DMS79 (cell line): Measurements from ENCODE around the gene PLXDC2.
"Not testable (repeated sequence)": the region's sequence is repeated elsewhere in the genome, so short reads cannot be mapped to it uniquely, and the experiment has no call there.

Source experiments
- DNase-seq: peaks from one replicate; lab custom pipeline; 2025; lab: John Stamatoyannopoulos, UW

The PLXDC2 gene

DNA sequence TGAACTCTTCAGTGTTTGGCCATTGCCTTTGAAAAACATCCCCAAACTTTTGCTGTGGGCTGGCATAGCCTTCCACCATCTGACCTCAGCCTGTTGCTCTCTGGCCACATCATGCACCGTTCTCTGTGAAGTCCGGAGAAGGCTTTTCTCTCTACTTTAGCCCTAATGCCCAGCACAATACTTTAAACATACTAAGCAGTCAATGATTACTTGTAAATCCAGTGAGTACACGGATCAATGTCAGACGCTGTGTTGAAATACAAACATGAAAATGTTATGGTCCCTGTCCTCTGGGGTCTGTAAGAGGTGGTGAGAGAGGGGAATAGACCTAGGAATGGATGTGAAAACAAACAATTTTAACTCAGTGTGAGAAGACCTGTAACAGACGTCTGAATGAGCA, 297.9 kb downstream of the PLXDC2 start:
- DNase-seq: no peak

DNA sequence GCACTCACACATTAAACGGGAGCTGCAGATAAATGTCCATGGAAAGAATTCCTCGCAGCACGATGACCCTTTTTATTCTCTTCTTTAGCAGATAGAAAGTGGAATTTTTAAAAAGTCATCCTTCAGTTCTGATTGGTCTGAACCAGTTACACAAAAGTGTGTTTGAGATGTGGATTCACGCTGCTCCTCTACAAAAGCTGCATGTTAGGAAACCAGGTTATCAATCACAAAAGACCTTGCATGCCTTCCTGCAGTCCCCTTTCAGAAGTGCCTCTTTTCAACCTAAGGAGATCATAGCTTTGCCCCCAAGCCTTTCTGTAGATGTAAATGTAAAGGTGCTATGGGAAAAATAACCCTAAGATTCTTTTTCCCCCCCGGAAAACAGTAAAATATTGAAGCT, 299.7 kb downstream of the PLXDC2 start:
- no peak for DNase-seq

DNA sequence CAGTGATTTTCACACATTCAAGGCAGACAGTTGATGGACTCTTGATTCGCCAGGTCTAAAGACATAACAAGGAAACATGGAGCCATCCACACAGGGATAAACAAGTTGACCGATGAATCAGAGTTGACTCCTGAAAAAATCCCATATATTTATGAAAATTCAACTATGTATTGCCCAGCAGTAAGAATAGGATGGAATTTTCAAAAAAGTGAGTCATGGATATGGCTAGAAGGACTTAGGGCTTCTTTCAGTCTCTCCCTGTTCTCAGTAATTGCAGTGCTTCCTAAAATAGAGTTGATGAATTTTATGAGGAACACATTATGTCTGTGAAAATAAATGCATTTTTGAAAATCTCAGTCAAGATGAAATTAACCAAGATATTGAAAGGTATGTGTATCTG, 301.2 kb downstream of the PLXDC2 start:
- DNase-seq: no peak

DNA sequence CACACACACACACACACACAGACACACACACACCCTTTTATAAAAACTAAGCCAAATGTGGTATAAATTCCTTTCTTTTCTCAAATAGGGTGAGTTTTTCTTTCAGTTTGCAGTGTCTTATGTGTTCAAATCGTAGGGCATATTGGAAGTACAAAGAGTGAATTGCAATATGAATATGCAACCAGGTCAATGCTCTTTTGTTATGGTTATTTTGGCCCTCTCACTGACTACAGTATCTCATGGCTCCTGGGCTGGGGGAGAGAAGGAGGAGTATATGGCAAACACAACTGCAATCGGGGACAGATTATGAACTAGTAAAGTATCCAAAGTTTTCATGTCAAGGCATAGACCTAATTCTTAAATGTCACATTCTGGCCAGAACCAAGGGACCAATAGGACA, 301.9 kb downstream of the PLXDC2 start:
- no peak for DNase-seq

DNA sequence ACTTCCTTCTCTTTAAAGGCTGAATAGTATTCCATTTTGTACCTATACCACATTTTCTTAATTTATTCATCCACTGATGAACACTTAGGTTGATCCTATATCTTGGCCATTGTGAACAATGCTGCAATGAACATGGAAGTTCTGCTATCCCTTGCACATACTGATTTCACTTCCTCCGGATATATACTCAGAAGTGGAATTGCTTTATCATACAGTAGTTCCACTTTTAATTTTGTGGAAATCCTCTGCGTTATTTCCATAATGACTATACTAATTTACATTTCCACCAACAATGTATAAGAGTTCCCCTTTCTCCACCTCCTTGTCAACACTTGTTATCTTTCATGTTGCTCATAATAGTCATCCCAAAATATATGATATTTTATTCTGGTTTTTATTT, 312.6 kb downstream of the PLXDC2 start:
- no peak for DNase-seq

DNA sequence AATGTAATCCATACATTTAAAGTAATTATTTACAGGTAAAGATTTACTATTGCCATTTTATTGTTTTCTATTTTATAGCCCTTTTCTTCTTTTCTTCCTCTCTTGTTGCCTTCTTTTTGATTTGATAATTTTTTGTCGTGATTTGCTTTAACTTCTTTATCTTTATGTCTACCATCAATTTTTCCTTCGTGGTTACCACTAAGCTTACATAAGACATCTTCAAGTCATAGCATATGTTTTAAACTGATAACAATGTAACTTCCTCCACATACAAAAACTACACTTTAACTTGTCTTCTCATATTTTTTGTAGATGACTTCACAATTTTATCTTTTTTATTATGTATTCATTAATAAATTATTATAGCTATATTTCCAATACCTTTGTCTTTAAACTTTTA, 316.6 kb downstream of the PLXDC2 start:
- no peak for DNase-seq

DNA sequence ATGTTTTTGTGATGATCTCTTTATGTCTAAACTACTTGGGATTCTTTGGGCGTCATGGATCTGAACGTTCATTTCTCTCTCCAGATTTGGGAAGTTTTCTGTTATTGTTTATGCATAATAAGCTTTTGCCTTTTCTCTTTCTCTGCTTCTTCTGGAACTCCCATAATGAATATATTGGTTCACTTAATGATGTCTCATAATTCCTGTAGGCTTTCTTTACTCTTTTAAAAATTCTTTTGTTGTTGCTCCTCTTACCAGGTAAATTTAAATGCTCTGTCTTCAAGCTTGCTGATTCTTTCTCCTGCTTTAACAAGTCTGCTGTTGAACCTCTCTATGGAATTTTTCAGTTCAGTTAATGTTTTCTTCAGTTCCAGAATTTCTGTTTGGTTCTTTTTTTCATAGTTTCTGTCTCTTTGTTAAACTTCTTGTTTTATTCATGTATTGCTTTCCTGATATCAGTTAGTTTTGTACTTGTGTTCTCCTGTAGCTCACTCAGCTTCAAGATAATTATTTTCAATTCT, 317.5 kb downstream of the PLXDC2 start:
- no peak for DNase-seq

DNA sequence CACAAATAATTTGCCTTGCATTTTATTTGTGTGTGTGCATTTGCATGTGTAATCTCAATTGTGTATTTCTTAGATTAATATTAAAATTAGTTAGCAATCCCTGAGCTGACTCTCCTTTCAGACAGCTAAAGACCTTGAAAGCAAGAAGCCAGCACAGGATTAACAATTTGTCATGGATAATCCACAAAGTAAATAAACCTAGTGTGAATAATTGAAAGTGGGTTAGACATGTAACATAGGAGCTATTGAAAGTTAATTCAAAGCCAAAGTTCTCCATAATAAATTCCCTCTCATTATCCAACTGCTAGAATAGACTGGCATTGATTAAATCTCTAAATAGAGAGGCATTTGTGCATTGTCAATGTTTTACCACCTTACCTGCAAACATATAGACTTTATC, 326.1 kb downstream of the PLXDC2 start:
- no peak for DNase-seq

DNA sequence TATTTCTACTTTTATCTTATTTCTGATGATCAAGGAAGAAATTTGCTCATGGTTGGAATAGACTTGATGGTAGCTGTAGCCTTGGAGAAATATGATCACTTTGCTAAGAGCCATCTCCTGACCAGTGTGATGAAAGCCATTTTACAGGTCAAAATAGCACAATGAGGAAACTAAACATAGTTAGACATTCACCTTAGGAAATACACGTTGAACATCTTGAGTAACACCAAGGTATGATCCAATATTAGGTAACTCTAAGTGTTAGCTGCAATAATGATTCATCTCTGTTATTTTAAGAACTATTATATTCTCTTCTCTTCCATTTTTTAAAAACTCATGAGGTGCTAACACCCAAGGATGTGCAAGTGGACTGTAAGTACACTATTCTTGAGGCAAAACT, 328.0 kb downstream of the PLXDC2 start:
- no peak for DNase-seq

DNA sequence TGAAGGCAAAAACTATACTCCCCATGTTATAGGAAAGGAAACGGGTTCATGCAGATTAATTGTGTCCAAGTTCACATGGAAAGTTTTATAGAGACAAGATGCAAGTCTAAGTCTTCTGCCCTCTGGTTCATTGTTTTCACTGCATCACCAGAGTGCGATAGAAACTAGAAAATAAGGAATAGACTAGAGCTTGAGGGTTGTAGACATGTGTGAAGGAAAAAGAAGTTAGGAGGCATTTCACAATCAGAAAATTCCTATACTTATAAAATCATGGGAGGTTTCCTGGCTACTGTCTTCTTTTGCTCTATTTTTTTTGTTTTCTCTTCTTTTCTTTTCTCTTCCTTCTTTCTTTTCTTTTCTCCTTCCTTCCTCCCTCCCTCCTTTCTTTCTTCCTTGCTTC, 329.8 kb downstream of the PLXDC2 start:
- DNase-seq: no peak

DNA sequence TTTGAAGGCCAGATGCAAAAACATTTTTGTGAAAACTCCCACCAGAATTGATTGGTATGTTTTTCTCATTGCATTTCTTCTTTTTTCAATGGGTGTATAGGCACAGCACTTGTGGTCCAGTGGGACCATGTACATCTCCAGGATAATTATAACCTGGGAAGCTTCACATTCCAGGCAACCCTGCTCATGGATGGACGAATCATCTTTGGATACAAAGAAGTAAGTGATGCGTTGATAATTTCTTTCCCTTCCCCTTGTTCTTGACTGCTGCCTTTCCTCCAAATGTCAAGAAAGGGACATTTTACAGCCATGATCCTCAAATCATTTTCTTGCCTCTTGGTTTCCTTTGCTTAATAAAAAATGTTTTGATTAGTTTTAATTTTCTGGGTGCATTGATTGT, 331.5 kb downstream of the PLXDC2 start:
- no peak for DNase-seq

DNA sequence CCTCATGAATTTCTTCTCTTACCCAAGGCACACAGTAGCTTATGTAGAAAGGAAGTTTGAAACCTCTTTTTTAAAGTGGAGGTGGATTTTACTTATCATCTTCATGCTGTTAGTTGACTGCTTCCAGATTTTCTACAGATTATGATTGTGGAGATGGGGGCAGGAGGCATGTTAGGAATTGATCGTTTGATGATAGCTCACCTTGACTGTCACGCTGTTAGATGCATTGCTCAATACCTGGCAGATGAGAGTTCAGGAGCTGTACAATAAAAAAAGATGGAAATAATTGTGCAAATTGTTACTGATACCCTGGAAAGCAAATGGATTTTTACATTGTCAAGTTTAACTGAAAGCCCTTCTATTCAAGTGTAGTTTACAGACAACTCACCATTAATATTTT, 340.3 kb downstream of the PLXDC2 start:
- DNase-seq: no peak

DNA sequence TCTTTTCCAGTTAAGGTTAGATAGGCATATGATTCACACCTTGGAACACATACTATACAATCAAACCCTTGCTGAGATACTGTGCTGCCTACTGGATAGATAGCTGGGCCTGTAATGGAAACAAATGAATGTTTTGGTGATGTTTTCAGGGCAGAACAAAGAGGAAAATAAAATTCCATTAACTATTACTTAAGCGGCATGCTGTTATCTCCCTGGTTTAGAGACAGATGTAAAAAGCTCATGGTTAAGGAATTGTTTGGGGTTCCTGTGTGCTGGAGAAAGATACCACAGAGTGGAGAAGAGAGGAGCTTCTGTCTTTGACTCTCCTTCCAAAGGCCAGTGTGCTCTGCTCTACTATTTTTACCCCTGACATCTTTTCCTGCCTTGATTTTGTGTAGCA, 341.1 kb downstream of the PLXDC2 start:
- DNase-seq: no peak

DNA sequence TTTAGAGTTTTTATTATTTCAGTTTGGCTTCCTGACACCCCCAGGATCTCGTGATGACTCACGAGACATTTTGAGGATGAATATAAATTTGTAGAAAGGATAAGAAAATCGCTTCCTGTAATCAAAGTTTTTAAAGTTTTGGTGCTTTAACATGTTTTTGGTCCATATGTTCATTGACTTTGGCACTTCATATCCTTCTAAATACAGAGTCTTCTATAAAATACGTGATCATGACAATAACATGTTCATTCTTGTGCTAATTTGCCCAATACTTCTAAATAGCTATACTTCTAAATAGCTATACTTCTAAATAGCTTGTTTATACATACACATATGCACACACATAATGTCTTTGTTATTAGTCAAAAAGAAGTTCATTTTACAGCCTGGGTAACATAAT, 341.9 kb downstream of the PLXDC2 start:
- no peak for DNase-seq

DNA sequence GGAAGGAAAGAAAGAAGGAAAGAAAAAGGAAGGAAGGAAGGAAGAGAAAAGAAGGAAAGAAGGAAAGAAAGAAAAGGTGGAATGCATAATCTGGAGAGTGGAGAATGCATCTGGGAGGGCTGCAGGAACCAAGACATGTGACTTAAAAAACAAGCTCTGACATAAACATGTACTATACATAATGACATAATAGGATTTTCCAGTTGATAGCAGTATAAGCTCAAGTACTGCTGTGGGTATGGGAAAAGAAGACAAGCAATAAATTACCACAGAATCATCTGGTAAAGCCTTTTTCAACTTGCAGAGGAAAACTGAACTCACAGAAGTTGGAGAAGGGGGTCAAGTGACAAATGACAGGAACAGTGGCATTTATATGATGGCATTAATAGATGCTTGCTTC, 345.9 kb downstream of the PLXDC2 start:
- DNase-seq: no peak

DNA sequence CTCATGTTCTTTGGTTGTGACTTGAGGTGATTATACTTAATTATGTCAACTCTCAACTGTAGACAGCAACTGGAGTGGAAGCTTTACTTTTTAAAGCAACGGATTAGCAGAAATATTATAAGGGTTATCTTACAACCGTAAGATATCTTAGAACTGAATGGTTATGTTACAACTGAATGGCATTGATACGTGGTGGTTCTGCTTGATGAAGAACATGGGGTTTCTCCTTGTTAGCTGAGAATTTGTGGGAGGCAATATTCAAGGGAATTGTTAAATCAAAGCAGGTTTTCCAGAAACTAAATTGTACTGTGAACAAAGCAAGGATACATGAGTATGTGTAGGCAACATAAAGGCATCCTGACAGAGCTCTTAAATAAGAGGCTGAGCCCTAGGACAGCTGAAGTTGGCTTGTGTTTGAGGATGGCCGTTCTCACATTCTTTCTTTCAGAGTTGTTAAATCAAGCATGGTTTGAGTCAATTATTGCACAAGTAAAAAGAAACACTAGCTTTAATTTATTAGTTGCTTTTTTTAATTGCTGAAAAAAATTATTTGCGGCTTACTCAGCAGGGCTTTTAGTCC, 350.0 kb downstream of the PLXDC2 start:
- DNase-seq: no peak

DNA sequence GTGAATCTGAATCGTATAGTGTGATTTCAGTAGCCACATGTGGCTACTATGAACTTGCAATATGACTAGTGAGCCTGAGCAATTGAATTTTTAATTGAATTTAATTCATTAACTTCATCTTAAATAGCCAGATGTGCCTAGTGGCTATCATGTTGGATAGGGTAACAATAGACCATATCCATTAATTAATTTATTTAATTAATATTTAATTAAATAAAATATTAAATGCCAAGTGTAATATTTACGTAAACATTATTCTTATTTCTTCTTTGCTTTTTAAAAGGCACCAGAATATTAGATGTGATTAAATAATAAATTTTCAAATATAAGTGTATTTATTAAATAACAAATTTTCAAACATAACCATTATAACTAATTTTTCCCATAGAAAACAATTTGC, 354.4 kb downstream of the PLXDC2 start:
- no peak for DNase-seq

DNA sequence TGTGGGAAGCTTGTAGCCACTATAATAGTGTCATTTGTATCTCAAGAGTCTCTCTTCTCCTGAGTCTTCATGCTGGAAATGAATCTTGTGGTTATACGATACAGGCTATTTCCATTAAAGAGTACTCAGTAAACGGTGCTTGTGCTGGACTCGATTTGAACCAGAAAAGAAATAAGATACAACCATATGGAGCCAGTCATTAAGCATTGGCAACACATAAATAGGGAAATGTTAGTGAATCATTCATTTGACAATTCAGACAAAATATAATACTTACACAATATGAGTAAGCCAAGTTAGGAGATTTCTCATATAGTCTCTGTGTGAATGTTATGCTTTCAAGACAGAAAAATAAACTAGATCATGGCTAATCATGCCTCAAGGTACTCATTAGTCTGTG, 356.8 kb downstream of the PLXDC2 start:
- no peak for DNase-seq

DNA sequence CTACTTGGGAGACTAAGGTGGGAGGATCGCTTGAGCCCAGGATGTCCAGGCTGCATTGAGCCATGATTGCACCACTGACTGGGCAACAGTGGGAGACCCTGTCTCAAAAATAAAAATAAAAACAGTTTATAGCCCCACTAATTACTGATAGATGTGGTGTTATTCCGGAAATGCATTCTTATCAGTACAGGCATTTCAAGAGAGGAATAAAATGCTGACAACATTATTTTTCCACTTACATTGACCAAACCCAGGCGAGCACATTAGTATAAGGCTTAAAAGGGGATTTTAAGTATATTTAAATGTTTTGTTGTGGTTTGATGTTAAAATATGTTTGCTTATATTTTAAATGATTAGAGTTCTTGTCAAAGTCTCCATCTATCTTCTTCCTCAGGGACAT, 359.5 kb downstream of the PLXDC2 start:
- no peak for DNase-seq

DNA sequence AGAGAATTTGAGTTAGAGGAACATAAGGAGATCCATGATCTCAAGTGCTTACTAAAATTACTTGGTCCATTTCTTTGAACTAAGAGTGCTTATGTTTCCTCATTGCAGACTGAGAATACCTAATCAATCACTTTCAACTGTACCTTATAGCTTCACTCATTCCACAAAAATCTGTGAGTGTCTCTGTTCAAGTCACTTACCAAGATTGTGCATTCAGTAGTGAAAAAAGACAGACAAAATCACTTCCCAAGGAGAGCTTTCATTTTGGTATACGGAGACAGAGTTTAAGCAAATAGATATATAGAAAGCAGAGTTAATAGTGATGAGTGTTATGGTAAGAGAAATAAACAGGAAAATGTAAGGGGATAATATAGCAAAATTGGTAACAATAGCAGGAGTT, 364.5 kb downstream of the PLXDC2 start:
- no peak for DNase-seq

DNA sequence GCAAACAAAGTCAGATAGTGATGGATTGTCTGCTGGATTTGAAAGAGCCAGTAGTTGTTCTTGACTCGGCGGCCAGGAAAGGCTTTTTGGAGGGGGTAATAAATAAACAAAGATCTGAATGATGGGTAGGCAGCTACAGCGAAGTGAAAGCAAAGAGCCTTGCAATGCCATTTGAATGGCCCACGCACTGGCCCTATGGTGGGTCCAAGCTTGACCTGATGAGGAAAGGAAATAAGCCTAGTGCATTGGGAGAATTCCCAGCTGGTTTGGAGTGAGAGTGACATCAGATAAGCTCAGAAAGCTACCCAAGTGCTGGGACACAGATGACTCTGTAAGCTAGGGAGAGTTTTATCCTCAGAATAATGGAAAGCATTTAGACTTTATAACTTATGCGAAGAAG, 365.2 kb downstream of the PLXDC2 start:
- DNase-seq: no peak

DNA sequence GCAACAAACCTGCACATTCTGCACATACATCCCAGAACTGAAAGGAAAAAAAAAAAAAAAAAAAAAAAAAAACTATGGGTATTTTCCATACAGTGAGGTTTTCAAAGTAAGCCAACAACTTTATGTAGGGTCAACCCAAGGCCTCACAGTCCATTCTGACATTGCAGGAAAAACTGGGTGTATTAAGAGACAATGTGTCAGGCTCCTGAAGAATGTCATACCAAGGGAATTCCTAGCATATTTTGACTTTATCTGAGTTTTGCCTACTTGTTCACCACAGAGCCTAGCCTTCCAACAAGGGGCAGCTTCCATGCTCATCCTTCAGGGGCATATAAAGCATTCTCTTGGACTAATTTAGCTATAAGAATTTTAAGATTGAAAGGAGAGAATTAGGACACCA, 368.9 kb downstream of the PLXDC2 start:
- no peak for DNase-seq

DNA sequence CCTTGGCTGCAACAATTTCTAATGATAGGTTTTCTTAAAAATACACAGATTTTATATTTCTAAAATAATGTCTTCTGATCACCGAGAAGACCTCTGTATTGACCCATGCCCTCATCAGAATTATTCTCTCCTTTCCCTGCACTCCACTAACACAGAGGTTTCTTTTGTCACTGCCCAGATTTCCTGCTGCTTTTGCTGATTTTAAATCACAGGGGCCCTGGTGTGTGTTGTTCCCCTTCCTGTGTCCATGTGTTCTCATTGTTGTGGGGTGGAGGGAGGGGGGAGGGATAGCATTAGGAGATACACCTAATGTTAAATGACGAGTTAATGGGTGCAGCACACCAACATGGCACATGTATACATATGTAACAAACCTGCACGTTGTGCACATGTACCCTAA, 375.2 kb downstream of the PLXDC2 start:
- not testable (repeated sequence) for DNase-seq

DNA sequence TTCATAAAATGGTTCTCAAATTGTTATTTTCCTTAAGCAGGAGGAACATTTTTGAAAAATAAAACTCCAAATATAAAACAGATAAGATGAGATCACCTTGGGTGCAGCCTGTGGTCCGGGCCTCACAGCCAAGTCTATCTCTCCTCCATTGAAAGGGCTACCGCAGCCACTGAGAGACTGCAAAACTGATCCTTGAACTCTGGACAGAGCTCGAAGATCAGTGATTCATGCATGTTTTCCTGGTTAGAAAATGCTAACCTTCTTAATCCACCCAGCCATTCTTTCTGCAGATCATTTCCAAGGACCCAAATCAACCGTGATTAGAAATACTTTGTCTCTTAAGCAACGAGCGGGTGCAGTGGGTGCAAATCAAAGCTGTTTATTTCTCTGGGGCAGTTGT, 378.8 kb downstream of the PLXDC2 start:
- no peak for DNase-seq

DNA sequence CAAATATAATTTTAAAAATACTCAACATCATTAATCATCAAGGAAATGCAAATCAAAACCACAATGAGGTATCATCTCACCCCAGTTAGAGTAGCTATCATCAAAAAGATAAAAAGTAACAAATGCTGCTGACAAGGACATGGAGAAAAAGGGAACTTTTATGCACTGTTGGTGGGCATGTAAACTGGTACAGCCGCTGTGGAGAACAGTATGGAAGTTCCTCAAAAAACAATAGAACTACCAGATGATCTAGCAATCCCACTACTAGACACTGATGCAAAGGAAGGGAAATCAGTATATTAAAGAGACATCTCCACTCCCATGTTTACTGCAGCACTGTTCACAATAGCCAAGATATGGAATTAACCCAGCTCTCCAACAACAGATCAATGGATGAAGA, 384.5 kb downstream of the PLXDC2 start:
- DNase-seq: no peak
